Fibroblast of skin of left biceps (primary cell): ENCODE results near the gene ITCH.
A peak's percentile ranks its signal among the peaks of the same experiment; 100 is the strongest.
"Not testable (repeated sequence)": the region's sequence is repeated elsewhere in the genome, so short reads cannot be mapped to it uniquely, and the experiment has no call there.

ENCODE experiments used
- DNase-seq, 2 experiments: peaks; one replicate each; pipeline ENCODE4 v3.0.0-alpha.2; 2013; ENCODE audit warnings: low read depth in 2 of 2

Gene ITCH

GRCh38 chr20:34507702-34508413 lies 144.8 kb downstream of the ITCH start:
- DNase-seq: no peak

GRCh38 chr20:34510575-34510974 lies 147.5 kb downstream of the ITCH start:
- DNase-seq: no peak

- no peak for DNase-seq
Measured at GRCh38 chr20:34511891-34512265, 148.8 kb downstream of the ITCH start.

GRCh38 chr20:34512266-34512954 lies 149.3 kb downstream of the ITCH start:
- DNase-seq: no peak

- no peak for DNase-seq
Measured at GRCh38 chr20:34512955-34513419, 149.9 kb downstream of the ITCH start.

- DNase-seq: not testable (repeated sequence)
Measured at GRCh38 chr20:34514034-34514433, 151.0 kb downstream of the ITCH start.

GRCh38 chr20:34514897-34515483 lies 151.9 kb downstream of the ITCH start:
- no peak for DNase-seq

- no peak for DNase-seq
Measured at GRCh38 chr20:34515484-34516246, 152.6 kb downstream of the ITCH start.

- DNase-seq: peak; percentile 91 to 93
Measured at GRCh38 chr20:34516247-34517113, 153.4 kb downstream of the ITCH start, which contains the start of gene DYNLRB1. TSS of gene DYNLRB1 (plus strand) at chr20:34516422. CDS start at chr20:34516459, 37 bp downstream.

- no peak for DNase-seq
Measured at GRCh38 chr20:34517114-34517505, 154.0 kb downstream of the ITCH start.

- DNase-seq: not testable (repeated sequence)
Measured at GRCh38 chr20:34518863-34519262, 155.8 kb downstream of the ITCH start.

GRCh38 chr20:34519841-34520240 lies 156.8 kb downstream of the ITCH start:
- not testable (repeated sequence) for DNase-seq

- DNase-seq: no peak
Measured at GRCh38 chr20:34522969-34523871, 160.1 kb downstream of the ITCH start.

GRCh38 chr20:34524426-34524825 lies 161.4 kb downstream of the ITCH start:
- no peak for DNase-seq

- DNase-seq: no peak
Measured at GRCh38 chr20:34525342-34525708, 162.3 kb downstream of the ITCH start.

- DNase-seq: peak; percentile 76 to 77
Measured at GRCh38 chr20:34525709-34526416, 162.8 kb downstream of the ITCH start.

- no peak for DNase-seq
Measured at GRCh38 chr20:34526466-34526865, 163.4 kb downstream of the ITCH start.

GRCh38 chr20:34527016-34527415 lies 163.9 kb downstream of the ITCH start:
- DNase-seq: no peak

- no peak for DNase-seq
Measured at GRCh38 chr20:34528921-34529297, 165.8 kb downstream of the ITCH start.
